Measurements from ENCODE around the gene CFAP73. TPM values are rescaled to one million over a fixed set of nuclear protein-coding genes. Genes with fewer than 3 reads are reported as not detected.
A peak's percentile ranks its signal among the peaks of the same experiment; 100 is the strongest.

The CFAP73 gene
- total and polyA plus RNA-seq, 5 donors from 2014 or later, result 0.42 TPM; not detected in 4

DNA sequence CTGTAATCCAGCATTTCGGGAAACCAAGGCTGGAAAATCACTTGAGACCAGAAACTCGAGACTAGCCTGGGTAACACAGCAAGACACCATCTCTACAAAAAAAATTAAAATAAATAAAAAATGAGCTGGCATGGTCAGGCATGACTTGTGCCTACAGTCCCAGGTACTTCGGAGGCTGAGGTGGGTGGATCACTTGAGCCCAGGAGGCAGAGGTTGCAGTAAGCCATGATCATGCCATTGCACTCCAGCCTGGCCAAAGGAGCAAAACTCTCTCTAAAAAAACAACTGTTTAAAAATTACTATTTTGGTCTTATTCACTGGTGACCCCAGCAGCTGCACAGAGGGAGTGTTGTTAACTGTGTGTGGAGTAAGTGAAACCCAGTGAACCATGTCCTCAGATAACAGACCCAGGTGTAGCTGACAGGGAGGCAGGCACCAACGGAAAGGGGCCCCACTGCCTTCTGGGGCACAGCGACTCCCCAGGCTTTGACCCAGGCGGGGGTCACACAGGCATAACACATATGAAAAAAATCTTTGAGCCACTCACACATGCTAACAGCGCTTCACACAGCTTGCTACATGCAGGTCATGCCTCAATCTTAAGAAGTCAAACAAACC is 23.7 kb downstream of the CFAP73 start:
- Mint-ChIP-seq H3K4me3 (no peak overlapping the region), H3K36me3 (peaks cover 59% of the 10 kb centered on the region), H3K9me3 (no peaks in the 10 kb centered on the region), H3K27ac (no peak overlapping the region), H3K4me1 (peaks cover 5 to 10% (median 7%) of the 10 kb centered on the region in 4 donors), H3K27me3 (no peaks in the 10 kb centered on the region)
- H3K27ac ChIP-seq (ENCODE audit: insufficient read depth, low read length, poor library complexity, severe bottlenecking), result no peak overlapping the region
- no peaks in the 10 kb centered on the region for H3K4me1 ChIP-seq (ENCODE audit: control insufficient read depth, insufficient read depth, low read length, poor library complexity, severe bottlenecking)
- no peak for DNase-seq
- H3K36me3 ChIP-seq (ENCODE audit: control insufficient read depth, insufficient read depth, low read length), result peaks cover 83% of the 10 kb centered on the region
- no peaks in the 10 kb centered on the region for H3K27me3 ChIP-seq (ENCODE audit: control insufficient read depth, insufficient read depth, low read length)
- no peaks in the 10 kb centered on the region for H3K9me3 ChIP-seq (ENCODE audit: control insufficient read depth in 2 of 2, low read length in 2 of 2)
- H3K4me3 ChIP-seq (ENCODE audit: low read depth, low read length), result no peak overlapping the region
- no peak for ATAC-seq (ENCODE audit: low read depth in 2 of 2)

GRCh38 chr12:113174461-113175384 is 25.2 kb downstream of the CFAP73 start:
- ATAC-seq (ENCODE audit: low read depth in 2 of 2), result peak; percentile 79 to 81
- Mint-ChIP-seq H3K27ac (no peak overlapping the region), H3K9me3 (no peaks in the 10 kb centered on the region), H3K4me3 (no peak overlapping the region), H3K4me1 (peaks cover 5 to 10% (median 7%) of the 10 kb centered on the region in 4 donors), H3K27me3 (no peaks in the 10 kb centered on the region), H3K36me3 (peaks cover 66% of the 10 kb centered on the region)
- Histone ChIP-seq H3K36me3 (ENCODE audit: control insufficient read depth, insufficient read depth, low read length) (peaks cover 86% of the 10 kb centered on the region), H3K4me1 (ENCODE audit: control insufficient read depth, insufficient read depth, low read length, poor library complexity, severe bottlenecking) (no peaks in the 10 kb centered on the region), H3K4me3 (ENCODE audit: low read depth, low read length) (no peak overlapping the region), H3K27me3 (ENCODE audit: control insufficient read depth, insufficient read depth, low read length) (no peaks in the 10 kb centered on the region), H3K9me3 (ENCODE audit: control insufficient read depth in 2 of 2, low read length in 2 of 2) (no peaks in the 10 kb centered on the region), H3K27ac (ENCODE audit: insufficient read depth, low read length, poor library complexity, severe bottlenecking) (no peak overlapping the region)
- peak; percentile 63 to 74 (median 65) for DNase-seq

DNA sequence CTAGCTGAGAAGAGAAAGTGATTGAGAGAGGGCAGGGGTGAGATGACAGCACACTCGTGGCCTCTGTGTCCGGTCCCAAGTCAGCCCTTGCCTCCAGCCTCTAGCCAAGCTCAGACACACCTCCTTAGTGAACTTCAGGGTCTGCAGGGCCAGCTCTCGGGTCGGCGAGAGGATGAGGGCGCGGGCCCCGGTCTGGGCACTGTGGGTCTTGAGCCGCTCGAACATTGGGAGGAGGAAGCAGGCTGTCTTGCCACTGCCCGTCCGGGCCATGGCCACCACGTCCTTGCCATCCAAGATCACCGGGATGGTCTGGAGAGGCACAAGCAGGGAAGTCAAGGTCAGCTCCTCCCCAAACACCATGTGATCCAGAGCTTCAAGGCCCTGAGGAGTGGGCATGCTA is 29.5 kb downstream of the CFAP73 start:
- peaks cover 0 to 37% (median 13%) of the 10 kb centered on the region in 4 donors for H3K4me1 Mint-ChIP-seq
- H3K9me3 Mint-ChIP-seq, result no peaks in the 10 kb centered on the region
- ATAC-seq (ENCODE audit: low read depth in 2 of 2) (no peak), DNase-seq (no peak)
- Histone ChIP-seq H3K27me3 (ENCODE audit: control insufficient read depth, insufficient read depth, low read length) (no peaks in the 10 kb centered on the region), H3K9me3 (ENCODE audit: control insufficient read depth in 2 of 2, low read length in 2 of 2) (no peaks in the 10 kb centered on the region), H3K4me1 (ENCODE audit: control insufficient read depth, insufficient read depth, low read length, poor library complexity, severe bottlenecking) (peaks cover 10% of the 10 kb centered on the region), H3K27ac (ENCODE audit: insufficient read depth, low read length, poor library complexity, severe bottlenecking) (no peak overlapping the region), H3K36me3 (ENCODE audit: control insufficient read depth, insufficient read depth, low read length) (peaks cover 63% of the 10 kb centered on the region), H3K4me3 (ENCODE audit: low read depth, low read length) (no peak overlapping the region)
- no peak overlapping the region for H3K27ac Mint-ChIP-seq
- H3K4me3 Mint-ChIP-seq, result peak overlapping the region in 1 of 4 donors; percentile 60
- no peaks in the 10 kb centered on the region for H3K27me3 Mint-ChIP-seq
- H3K36me3 Mint-ChIP-seq, result peaks cover 41% of the 10 kb centered on the region

- no peaks in the 10 kb centered on the region for H3K9me3 Mint-ChIP-seq
- peaks cover 18% of the 10 kb centered on the region for H3K4me1 ChIP-seq (ENCODE audit: control insufficient read depth, insufficient read depth, low read length, poor library complexity, severe bottlenecking)
- no peak overlapping the region for H3K4me3 ChIP-seq (ENCODE audit: low read depth, low read length)
- DNase-seq, result no peak
- peaks cover 53% of the 10 kb centered on the region for H3K36me3 ChIP-seq (ENCODE audit: control insufficient read depth, insufficient read depth, low read length)
- H3K36me3 Mint-ChIP-seq, result peaks cover 34% of the 10 kb centered on the region
- H3K27me3 ChIP-seq (ENCODE audit: control insufficient read depth, insufficient read depth, low read length), result no peaks in the 10 kb centered on the region
- H3K4me1 Mint-ChIP-seq, result peaks cover 0 to 39% (median 11%) of the 10 kb centered on the region in 4 donors
- peak overlapping the region in 1 of 4 donors; percentile 60 for H3K4me3 Mint-ChIP-seq
- H3K27me3 Mint-ChIP-seq, result no peaks in the 10 kb centered on the region
- no peak overlapping the region for H3K27ac ChIP-seq (ENCODE audit: insufficient read depth, low read length, poor library complexity, severe bottlenecking)
- no peak for ATAC-seq (ENCODE audit: low read depth in 2 of 2)
- peak overlapping the region in 1 of 3 donors; percentile 26 for H3K27ac Mint-ChIP-seq
- no peaks in the 10 kb centered on the region for H3K9me3 ChIP-seq (ENCODE audit: control insufficient read depth in 2 of 2, low read length in 2 of 2)
Observed at GRCh38 chr12:113180333-113180732, 30.8 kb downstream of the CFAP73 start.

GRCh38 chr12:113181975-113182374 is 32.5 kb downstream of the CFAP73 start:
- ATAC-seq (ENCODE audit: low read depth in 2 of 2), result no peak
- H3K27me3 Mint-ChIP-seq, result no peaks in the 10 kb centered on the region
- H3K27ac Mint-ChIP-seq, result peak overlapping the region in 1 of 3 donors; percentile 67
- H3K36me3 Mint-ChIP-seq, result peaks cover 24% of the 10 kb centered on the region
- Histone ChIP-seq H3K27me3 (ENCODE audit: control insufficient read depth, insufficient read depth, low read length) (no peaks in the 10 kb centered on the region), H3K4me3 (ENCODE audit: low read depth, low read length) (no peak overlapping the region), H3K27ac (ENCODE audit: insufficient read depth, low read length, poor library complexity, severe bottlenecking) (no peak overlapping the region), H3K4me1 (ENCODE audit: control insufficient read depth, insufficient read depth, low read length, poor library complexity, severe bottlenecking) (peaks cover 33% of the 10 kb centered on the region), H3K9me3 (ENCODE audit: control insufficient read depth in 2 of 2, low read length in 2 of 2) (no peaks in the 10 kb centered on the region), H3K36me3 (ENCODE audit: control insufficient read depth, insufficient read depth, low read length) (peaks cover 47% of the 10 kb centered on the region)
- peak overlapping the region in 2 of 4 donors; percentile 18 to 40 for H3K4me3 Mint-ChIP-seq
- DNase-seq, result no peak
- H3K4me1 Mint-ChIP-seq, result peaks cover 6 to 50% (median 16%) of the 10 kb centered on the region in 4 donors
- H3K9me3 Mint-ChIP-seq, result no peaks in the 10 kb centered on the region

DNA sequence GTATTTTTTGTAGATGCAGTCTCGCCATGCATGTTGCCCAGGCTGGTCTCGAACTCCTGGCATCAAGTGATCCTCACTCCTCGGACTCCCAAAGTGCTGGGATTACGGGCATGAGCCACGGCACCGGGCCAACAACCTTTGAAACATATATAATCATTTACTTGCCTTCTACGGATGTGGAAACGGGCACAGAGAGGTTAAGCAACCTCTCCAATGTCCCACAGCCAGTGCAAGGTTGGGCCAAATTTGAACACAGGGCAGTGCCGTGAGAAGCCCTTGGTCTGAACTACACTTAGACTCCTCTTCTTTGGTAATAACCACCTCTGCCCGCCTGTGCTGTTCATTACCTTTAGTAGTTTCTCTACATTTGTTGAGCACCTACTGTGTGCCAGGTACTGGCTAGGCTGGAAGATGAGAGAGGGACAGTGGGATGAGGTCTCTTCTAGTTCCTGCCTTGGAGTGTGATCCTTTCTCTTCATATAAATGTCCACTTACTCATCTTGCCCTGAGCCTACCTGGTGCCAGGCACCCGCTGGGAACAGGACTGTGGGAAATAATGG is 33.6 kb downstream of the CFAP73 start:
- Mint-ChIP-seq H3K4me1 (peaks cover 6 to 57% (median 22%) of the 10 kb centered on the region in 4 donors), H3K27ac (peak overlapping the region in 2 of 3 donors; percentile 58 to 85), H3K4me3 (peak overlapping the region; percentile 44 to 96 (median 64)), H3K36me3 (peaks cover 14% of the 10 kb centered on the region), H3K9me3 (no peaks in the 10 kb centered on the region), H3K27me3 (no peaks in the 10 kb centered on the region)
- H3K27ac ChIP-seq (ENCODE audit: insufficient read depth, low read length, poor library complexity, severe bottlenecking), result no peak overlapping the region
- peak overlapping the region; percentile 38 for H3K4me3 ChIP-seq (ENCODE audit: low read depth, low read length)
- peaks cover 38% of the 10 kb centered on the region for H3K4me1 ChIP-seq (ENCODE audit: control insufficient read depth, insufficient read depth, low read length, poor library complexity, severe bottlenecking)
- no peak for DNase-seq
- peaks cover 35% of the 10 kb centered on the region for H3K36me3 ChIP-seq (ENCODE audit: control insufficient read depth, insufficient read depth, low read length)
- no peaks in the 10 kb centered on the region for H3K9me3 ChIP-seq (ENCODE audit: control insufficient read depth in 2 of 2, low read length in 2 of 2)
- no peak for ATAC-seq (ENCODE audit: low read depth in 2 of 2)
- H3K27me3 ChIP-seq (ENCODE audit: control insufficient read depth, insufficient read depth, low read length), result no peaks in the 10 kb centered on the region

DNA sequence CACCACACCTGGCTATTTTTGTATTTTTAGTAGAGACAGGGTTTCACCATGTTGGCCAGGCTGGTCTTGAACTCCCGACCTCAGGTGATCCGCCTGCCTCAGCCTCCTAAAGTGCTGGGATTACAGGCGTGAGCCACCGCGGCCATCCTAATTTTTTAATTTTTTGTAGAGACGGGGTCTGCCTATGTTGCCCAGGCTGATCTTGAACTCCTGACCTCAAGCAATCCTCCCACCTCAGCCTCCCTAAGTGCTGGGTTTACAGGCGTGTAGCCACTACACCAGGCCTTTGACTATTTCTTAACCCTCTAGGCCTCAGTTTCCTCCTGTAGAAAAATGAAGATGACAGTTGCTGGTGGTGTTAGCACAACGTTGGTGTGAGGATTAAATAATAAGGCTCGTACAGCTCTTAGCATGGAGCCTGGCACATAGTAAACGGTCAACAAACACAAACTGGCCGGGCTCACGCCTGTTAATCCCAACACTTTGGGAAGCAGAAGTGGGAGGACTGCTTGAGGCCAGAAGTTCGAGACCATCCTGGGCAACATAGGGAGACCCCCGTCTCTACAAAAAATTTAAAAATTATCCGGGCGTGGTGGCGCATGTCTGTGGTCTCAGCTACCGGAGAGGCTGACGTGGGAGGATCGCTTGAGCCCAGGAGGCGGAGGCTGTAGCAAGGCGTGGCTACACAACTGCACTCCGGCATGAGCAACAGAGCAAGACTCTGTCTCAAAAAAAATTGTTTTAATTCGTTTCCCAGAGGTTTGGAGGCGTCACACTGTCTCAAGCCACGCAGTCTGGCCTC is 34.8 kb downstream of the CFAP73 start:
- H3K36me3 ChIP-seq (ENCODE audit: control insufficient read depth, insufficient read depth, low read length), result peaks cover 26% of the 10 kb centered on the region
- Mint-ChIP-seq H3K27me3 (no peaks in the 10 kb centered on the region), H3K9me3 (no peaks in the 10 kb centered on the region), H3K4me1 (peaks cover 6 to 65% (median 23%) of the 10 kb centered on the region in 4 donors), H3K4me3 (peak overlapping the region; percentile 90 to 97 (median 96)), H3K27ac (peak overlapping the region; percentile 95 to 96 (median 96)), H3K36me3 (peaks cover 11% of the 10 kb centered on the region)
- peaks cover 38% of the 10 kb centered on the region for H3K4me1 ChIP-seq (ENCODE audit: control insufficient read depth, insufficient read depth, low read length, poor library complexity, severe bottlenecking)
- no peaks in the 10 kb centered on the region for H3K9me3 ChIP-seq (ENCODE audit: control insufficient read depth in 2 of 2, low read length in 2 of 2)
- H3K27me3 ChIP-seq (ENCODE audit: control insufficient read depth, insufficient read depth, low read length), result no peaks in the 10 kb centered on the region
- peak overlapping the region; percentile 95 for H3K27ac ChIP-seq (ENCODE audit: insufficient read depth, low read length, poor library complexity, severe bottlenecking)
- H3K4me3 ChIP-seq (ENCODE audit: low read depth, low read length), result peak overlapping the region; percentile 92
- DNase-seq (no peak), ATAC-seq (ENCODE audit: low read depth in 2 of 2) (peak; percentile 65 to 66)

All from CD4-positive, CD25-positive, alpha-beta regulatory T cell (primary cell).